ENCODE measurements around the gene POC1A.

POC1A gene

DNA sequence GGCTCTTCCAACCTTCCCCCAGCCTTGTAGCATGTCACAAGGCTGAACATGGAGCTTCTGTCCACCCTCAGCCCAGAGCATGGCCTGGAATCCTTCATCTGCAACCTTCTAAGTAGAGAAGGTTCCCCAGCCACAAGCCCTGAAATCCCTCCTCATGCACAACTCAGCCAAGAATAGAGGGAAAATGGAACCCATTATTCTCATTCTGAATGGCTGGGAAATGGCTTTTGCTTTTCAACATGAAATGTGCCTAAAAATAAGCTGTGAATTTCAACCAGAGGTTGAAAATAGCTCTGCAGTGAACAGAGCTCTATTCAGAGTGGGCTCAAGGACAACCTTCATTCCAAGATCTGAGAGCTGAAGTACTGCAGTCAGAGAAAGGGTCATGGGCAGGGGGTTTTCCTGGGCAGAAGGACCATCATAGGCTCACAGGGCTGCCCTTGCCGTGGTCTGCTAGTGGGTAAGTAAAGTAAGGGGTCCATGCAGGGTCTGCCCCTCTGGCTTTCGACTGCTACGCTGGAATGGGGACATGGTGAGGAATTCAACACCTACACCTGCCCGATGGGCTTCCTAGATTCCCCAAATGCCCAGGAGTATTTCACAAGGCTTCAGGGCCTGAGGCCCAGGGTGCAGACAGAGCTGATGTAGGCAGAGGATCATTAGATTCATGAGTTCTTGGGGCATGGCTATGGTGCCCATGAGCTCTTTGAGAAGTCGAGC lies 35.9 kb downstream of the POC1A start:
- Mint-ChIP-seq H3K4me3 (no peak overlapping the region), H3K27me3 (no peaks in the 10 kb centered on the region), H3K4me1 (peaks cover 32% of the 10 kb centered on the region), H3K27ac (no peak overlapping the region), H3K9me3 (no peaks in the 10 kb centered on the region), H3K36me3 (no peaks in the 10 kb centered on the region)
- no peak for ATAC-seq

- Mint-ChIP-seq H3K36me3 (no peaks in the 10 kb centered on the region), H3K9me3 (no peaks in the 10 kb centered on the region), H3K4me1 (peaks cover 24% of the 10 kb centered on the region), H3K4me3 (no peak overlapping the region), H3K27me3 (no peaks in the 10 kb centered on the region), H3K27ac (no peak overlapping the region)
- ATAC-seq: no peak
Observed at GRCh38 chr3:52117537-52117936, 36.7 kb downstream of the POC1A start.

DNA sequence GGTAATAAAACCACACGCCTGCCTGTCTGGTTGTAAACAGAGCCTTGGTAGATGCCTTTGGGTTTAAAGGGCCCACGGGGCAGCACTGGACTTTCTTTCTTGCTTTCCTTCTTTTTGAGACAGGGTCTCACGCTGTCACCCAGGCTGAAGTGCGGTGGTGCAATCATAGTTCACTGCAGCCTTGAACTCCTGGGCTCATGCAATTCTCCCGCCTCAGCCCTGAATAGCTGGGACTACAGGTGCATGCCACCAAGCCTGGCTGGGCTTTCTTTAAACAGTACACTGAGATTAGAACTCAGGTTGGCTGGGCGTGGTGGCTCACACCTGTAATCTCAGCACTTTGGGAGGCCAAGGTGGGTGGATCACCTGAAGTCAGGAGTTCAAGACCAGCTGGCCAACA lies 42.2 kb downstream of the POC1A start:
- H3K4me1 Mint-ChIP-seq: no peaks in the 10 kb centered on the region
- no peaks in the 10 kb centered on the region for H3K9me3 Mint-ChIP-seq
- no peak for ATAC-seq
- no peak overlapping the region for H3K27ac Mint-ChIP-seq
- no peaks in the 10 kb centered on the region for H3K36me3 Mint-ChIP-seq
- no peaks in the 10 kb centered on the region for H3K27me3 Mint-ChIP-seq
- H3K4me3 Mint-ChIP-seq: no peak overlapping the region

- no peak overlapping the region for H3K4me3 Mint-ChIP-seq
- H3K27me3 Mint-ChIP-seq: no peaks in the 10 kb centered on the region
- no peak for ATAC-seq
- H3K4me1 Mint-ChIP-seq: no peaks in the 10 kb centered on the region
- H3K36me3 Mint-ChIP-seq: no peaks in the 10 kb centered on the region
- H3K9me3 Mint-ChIP-seq: no peaks in the 10 kb centered on the region
- no peak overlapping the region for H3K27ac Mint-ChIP-seq
Observed at GRCh38 chr3:52110502-52110901, 43.7 kb downstream of the POC1A start.

DNA sequence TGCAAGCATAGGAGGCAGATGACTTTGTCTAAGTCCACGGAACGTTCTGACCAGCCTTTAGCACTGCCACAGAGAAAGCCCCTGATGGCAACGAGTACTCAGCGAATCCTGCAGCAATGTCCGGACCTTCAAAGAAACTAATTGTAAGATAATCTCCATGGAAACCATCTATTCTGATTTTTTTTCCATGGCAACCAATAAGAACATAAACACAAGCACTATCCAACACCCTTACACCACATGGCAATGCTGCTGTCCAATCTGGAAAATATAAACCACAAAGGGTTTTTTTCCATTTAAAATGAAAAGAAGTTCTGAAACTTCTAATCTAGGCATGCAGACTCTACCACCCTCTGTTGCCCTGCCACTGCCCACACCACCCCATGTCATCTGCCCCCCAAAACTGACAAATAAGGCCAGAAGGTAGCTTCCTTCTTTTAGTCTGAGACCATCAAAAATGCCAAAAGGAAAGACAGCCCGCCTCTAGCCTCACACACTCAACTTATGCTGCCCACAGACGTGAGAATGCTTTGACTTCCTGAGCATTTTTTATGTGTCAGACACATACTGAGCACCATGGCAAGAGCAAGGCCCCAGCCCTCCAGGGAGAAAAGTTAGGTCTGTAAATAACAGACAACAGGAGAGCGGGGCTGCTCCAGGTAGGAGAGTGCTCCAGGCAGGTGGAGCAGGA lies 44.5 kb downstream of the POC1A start:
- Mint-ChIP-seq H3K27me3 (no peaks in the 10 kb centered on the region), H3K36me3 (no peaks in the 10 kb centered on the region), H3K4me1 (no peaks in the 10 kb centered on the region), H3K9me3 (no peaks in the 10 kb centered on the region), H3K27ac (no peak overlapping the region), H3K4me3 (no peak overlapping the region)
- peak; percentile 29 for ATAC-seq

- no peaks in the 10 kb centered on the region for H3K9me3 Mint-ChIP-seq
- no peaks in the 10 kb centered on the region for H3K27me3 Mint-ChIP-seq
- no peak for ATAC-seq
- no peak overlapping the region for H3K4me3 Mint-ChIP-seq
- H3K27ac Mint-ChIP-seq: no peak overlapping the region
- no peaks in the 10 kb centered on the region for H3K4me1 Mint-ChIP-seq
- no peaks in the 10 kb centered on the region for H3K36me3 Mint-ChIP-seq
Observed at GRCh38 chr3:52108302-52109232, 45.7 kb downstream of the POC1A start.

- no peak overlapping the region for H3K27ac Mint-ChIP-seq
- no peak overlapping the region for H3K4me3 Mint-ChIP-seq
- peaks cover 5% of the 10 kb centered on the region for H3K36me3 Mint-ChIP-seq
- H3K27me3 Mint-ChIP-seq: no peaks in the 10 kb centered on the region
- H3K4me1 Mint-ChIP-seq: no peaks in the 10 kb centered on the region
- no peaks in the 10 kb centered on the region for H3K9me3 Mint-ChIP-seq
- ATAC-seq: peak; percentile 5
Observed at GRCh38 chr3:52106951-52107611, 47.1 kb downstream of the POC1A start.

- Mint-ChIP-seq H3K27me3 (no peaks in the 10 kb centered on the region), H3K4me3 (no peak overlapping the region), H3K9me3 (peaks cover 6% of the 10 kb centered on the region), H3K4me1 (no peaks in the 10 kb centered on the region), H3K36me3 (peaks cover 27% of the 10 kb centered on the region), H3K27ac (no peak overlapping the region)
- no peak for ATAC-seq
Observed at GRCh38 chr3:52104684-52105640, 49.3 kb downstream of the POC1A start.

DNA sequence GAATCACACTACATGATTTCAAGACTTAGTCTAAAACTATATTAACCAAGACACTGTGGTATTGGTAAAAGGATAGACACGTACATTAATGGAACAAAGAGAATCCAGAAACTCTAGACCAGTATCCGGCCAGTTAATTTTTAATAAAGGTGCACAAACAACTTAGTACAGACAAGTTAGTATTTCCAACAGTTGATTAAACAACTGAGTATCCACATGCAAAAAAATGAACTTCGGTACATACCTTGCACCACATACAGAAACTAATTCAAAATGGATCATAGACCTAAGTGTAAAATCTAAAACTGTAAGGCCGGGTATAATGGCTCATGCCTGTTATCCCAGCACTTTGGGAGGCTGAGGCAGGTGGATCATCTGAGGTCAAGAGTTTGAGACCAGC lies 51.3 kb downstream of the POC1A start:
- Mint-ChIP-seq H3K27me3 (no peaks in the 10 kb centered on the region), H3K4me1 (no peaks in the 10 kb centered on the region), H3K36me3 (peaks cover 38% of the 10 kb centered on the region), H3K9me3 (peaks cover 6% of the 10 kb centered on the region), H3K4me3 (no peak overlapping the region), H3K27ac (no peak overlapping the region)
- ATAC-seq: no peak

DNA sequence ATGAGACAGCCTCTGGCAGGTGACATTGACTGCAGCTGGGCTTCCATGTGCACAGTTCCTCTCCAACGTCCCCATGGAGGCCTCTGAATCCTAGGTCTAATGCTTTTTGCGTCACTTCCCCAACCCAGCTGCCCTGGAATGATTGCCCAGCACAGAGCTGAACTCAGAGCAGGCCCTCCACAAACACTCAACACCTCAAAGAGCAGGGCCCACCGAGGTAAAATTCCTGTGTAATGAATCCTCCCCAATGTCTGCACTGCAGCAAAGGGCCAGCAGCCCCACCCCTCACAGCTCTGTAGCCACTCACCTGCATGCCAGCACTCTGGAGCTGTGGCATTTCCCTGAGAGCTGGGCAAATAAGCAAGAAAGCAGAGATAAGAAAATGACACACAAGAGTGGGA lies 55.2 kb downstream of the POC1A start:
- H3K9me3 Mint-ChIP-seq: peaks cover 6% of the 10 kb centered on the region
- no peaks in the 10 kb centered on the region for H3K27me3 Mint-ChIP-seq
- no peaks in the 10 kb centered on the region for H3K4me1 Mint-ChIP-seq
- no peak overlapping the region for H3K27ac Mint-ChIP-seq
- no peak overlapping the region for H3K4me3 Mint-ChIP-seq
- peaks cover 38% of the 10 kb centered on the region for H3K36me3 Mint-ChIP-seq
- ATAC-seq: no peak

GRCh38 chr3:52097851-52098507 lies 56.2 kb downstream of the POC1A start:
- H3K4me1 Mint-ChIP-seq: no peaks in the 10 kb centered on the region
- H3K36me3 Mint-ChIP-seq: peaks cover 38% of the 10 kb centered on the region
- no peak overlapping the region for H3K4me3 Mint-ChIP-seq
- H3K27ac Mint-ChIP-seq: no peak overlapping the region
- H3K9me3 Mint-ChIP-seq: peaks cover 6% of the 10 kb centered on the region
- no peak for ATAC-seq
- H3K27me3 Mint-ChIP-seq: no peaks in the 10 kb centered on the region

DNA sequence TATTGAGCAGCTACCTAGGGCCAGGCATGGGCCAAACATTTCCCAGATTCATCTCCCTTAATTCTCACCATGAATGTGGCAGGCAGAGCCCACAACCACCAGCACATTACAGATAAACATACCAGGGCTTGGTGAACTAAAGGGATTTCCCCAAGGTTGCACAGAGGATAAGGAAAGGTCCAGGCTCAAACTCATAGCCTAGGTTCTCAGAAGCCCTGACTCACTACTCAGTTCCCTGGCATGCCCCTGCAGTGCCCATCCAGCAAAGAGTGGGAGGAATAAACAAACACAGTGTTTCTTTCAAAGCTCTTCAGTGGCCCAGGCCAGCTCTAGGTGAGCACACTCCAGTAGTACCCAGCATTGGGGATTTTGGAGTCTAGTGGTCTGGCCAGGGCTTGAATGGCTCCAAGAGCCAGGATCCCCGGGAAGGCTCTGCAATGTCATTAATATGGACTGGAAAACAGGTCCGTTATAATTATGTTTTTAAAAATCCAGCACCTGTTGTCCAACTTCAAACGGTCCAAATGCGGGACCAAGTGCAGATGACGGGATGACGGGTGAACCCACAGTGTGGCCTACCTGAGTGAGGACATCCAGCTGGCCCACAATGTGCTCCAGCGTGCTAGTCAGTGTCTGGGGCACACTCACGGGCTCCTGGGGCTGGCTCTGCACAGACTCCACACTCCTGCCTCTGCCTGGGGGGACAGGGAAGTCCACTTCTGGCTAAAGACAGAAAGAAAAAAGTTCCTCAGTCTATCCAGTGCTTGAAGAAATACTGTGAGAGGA lies 58.0 kb downstream of the POC1A start:
- no peak overlapping the region for H3K27ac Mint-ChIP-seq
- no peak for ATAC-seq
- no peaks in the 10 kb centered on the region for H3K4me1 Mint-ChIP-seq
- H3K9me3 Mint-ChIP-seq: peaks cover 6% of the 10 kb centered on the region
- no peaks in the 10 kb centered on the region for H3K27me3 Mint-ChIP-seq
- H3K4me3 Mint-ChIP-seq: no peak overlapping the region
- H3K36me3 Mint-ChIP-seq: peaks cover 23% of the 10 kb centered on the region
